ENCODE results near the gene DSTN.

DNA sequence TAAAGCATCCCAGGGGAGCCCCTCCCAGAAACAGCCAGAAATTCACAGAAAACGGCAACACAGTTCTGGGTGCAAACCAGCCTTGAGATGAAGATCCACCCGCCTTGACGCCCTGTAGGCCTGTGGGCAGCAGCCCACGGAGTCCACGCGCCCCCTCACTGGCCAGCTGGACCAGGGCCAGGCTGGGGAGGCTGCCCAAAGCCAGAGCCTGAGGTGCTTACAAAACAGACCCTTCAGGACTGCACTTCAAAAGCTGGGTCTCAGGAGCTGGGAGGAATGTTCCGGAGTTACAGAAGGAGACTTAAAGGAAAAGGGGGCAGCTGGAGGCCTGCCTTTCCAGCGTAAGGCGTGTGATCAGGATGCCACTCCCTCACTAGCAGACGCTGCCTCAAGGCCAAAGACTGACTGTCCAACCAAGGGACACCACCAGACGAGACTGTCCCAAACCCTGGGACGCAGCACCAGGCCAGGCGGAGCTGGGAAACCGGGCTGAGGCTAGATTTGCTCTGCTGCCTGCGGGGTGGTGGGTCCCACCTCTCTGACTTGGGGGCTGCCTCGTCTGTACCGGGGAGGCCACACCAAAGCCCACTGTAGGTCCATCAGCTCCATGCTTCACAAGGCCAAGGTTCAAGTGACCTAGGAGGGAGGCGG is 64.1 kb downstream of the DSTN start:
- TF ChIP-seq, protein P1, sequence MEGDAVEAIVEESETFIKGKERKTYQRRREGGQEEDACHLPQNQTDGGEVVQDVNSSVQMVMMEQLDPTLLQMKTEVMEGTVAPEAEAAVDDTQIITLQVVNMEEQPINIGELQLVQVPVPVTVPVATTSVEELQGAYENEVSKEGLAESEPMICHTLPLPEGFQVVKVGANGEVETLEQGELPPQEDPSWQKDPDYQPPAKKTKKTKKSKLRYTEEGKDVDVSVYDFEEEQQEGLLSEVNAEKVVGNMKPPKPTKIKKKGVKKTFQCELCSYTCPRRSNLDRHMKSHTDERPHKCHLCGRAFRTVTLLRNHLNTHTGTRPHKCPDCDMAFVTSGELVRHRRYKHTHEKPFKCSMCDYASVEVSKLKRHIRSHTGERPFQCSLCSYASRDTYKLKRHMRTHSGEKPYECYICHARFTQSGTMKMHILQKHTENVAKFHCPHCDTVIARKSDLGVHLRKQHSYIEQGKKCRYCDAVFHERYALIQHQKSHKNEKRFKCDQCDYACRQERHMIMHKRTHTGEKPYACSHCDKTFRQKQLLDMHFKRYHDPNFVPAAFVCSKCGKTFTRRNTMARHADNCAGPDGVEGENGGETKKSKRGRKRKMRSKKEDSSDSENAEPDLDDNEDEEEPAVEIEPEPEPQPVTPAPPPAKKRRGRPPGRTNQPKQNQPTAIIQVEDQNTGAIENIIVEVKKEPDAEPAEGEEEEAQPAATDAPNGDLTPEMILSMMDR (conservative IDR thresholded peaks at IDR 0.05; ENCODE audit: low read length) = no peak
- TF ChIP-seq EZH2phosphoT487 (IDR thresholded peaks at IDR 0.05; ENCODE audit: borderline replicate concordance) = no peak

Data from Loucy (cell line).